Measurements from ENCODE around the gene ARSK.

- TF ChIP-seq ZNF596 (tag by site-specific recombination; IDR thresholded peaks at IDR 0.05): no peak
- TF ChIP-seq PRDM6 (tag by site-specific recombination; IDR thresholded peaks at IDR 0.05): no peak
- TF ChIP-seq REST (tag by site-specific recombination; IDR thresholded peaks at IDR 0.05): no peak
- no peak for TF ChIP-seq CTCF (tag by site-specific recombination; IDR thresholded peaks at IDR 0.05)
- TF ChIP-seq GLIS1 (tag by site-specific recombination; IDR thresholded peaks at IDR 0.05): no peak
- no peak for TF ChIP-seq ZBTB8A (tag by site-specific recombination; IDR thresholded peaks at IDR 0.05)
- TF ChIP-seq PATZ1 (tag by site-specific recombination; IDR thresholded peaks at IDR 0.05): no peak
- no peak for TF ChIP-seq YY1 (tag by site-specific recombination; IDR thresholded peaks at IDR 0.05)
These were observed 45.7 kb downstream of the ARSK start for GRCh38 chr5:95600557-95600956.

Data from HEK293 (cell line).